ENCODE measurements around the gene EXOC6B. TPM values are rescaled to one million over a fixed set of nuclear protein-coding genes. Genes with fewer than 3 reads are reported as not detected.
A peak's percentile ranks its signal among the peaks of the same experiment; 100 is the strongest.

EXOC6B gene
- total RNA-seq, 4 donors from 2014 or later = 14.6 to 49.6 (median 19.3) TPM

DNA sequence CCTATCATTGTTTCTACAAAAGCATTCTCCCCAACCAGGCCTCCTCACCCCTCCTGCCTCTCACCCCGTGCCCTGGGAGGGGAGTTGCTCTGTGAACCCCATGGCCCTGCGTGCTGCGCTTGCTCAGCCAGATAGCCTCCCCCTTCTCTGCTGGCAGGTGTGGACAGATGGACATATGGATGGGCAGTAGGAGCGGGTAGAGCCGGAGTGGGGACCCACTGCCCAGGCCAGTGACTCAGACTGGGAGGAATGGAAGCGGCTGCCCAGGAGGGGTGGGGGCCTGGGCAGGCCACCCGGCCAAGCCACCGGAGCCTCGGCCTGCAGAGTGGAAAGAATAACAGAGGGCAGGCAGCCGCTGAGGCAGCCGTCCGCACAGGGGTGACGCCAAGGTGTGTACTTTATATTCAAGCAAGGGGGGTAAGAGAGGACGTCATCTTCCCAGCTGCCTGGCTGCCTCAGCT lies 686.9 kb downstream of the EXOC6B start:
- H3K36me3 ChIP-seq = no peaks in the 10 kb centered on the region
- H3K27me3 ChIP-seq = no peaks in the 10 kb centered on the region
- ATAC-seq (no peak), DNase-seq (peak in 1 of 2 donors; percentile 12)
- no peak overlapping the region for H3K27ac ChIP-seq
- intact Hi-C loops (cut with DNase I; ENCODE audit: low total_unique reads) = no loop called here
- no peaks in the 10 kb centered on the region for H3K9me3 ChIP-seq
- H3K4me1 ChIP-seq = peaks cover 11 to 33% of the 10 kb centered on the region in 2 donors
- in situ Hi-C loops (cut with MboI; ENCODE audit: low sequenced_read_pairs in 4 of 4) = loop anchor here in 1 of 4 donors (10.0 kb wide), 1 partner anchor 204 kb away; no protein-coding TSS in a partner anchor
- no peak for TF ChIP-seq POLR2A (IDR thresholded peaks at IDR 0.05)
- TF ChIP-seq, protein P1, sequence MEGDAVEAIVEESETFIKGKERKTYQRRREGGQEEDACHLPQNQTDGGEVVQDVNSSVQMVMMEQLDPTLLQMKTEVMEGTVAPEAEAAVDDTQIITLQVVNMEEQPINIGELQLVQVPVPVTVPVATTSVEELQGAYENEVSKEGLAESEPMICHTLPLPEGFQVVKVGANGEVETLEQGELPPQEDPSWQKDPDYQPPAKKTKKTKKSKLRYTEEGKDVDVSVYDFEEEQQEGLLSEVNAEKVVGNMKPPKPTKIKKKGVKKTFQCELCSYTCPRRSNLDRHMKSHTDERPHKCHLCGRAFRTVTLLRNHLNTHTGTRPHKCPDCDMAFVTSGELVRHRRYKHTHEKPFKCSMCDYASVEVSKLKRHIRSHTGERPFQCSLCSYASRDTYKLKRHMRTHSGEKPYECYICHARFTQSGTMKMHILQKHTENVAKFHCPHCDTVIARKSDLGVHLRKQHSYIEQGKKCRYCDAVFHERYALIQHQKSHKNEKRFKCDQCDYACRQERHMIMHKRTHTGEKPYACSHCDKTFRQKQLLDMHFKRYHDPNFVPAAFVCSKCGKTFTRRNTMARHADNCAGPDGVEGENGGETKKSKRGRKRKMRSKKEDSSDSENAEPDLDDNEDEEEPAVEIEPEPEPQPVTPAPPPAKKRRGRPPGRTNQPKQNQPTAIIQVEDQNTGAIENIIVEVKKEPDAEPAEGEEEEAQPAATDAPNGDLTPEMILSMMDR (IDR thresholded peaks at IDR 0.05 in 4 of 5, conservative IDR thresholded peaks at IDR 0.05 in 1 of 5) = no peak
- H3K4me3 ChIP-seq = no peak overlapping the region

DNA sequence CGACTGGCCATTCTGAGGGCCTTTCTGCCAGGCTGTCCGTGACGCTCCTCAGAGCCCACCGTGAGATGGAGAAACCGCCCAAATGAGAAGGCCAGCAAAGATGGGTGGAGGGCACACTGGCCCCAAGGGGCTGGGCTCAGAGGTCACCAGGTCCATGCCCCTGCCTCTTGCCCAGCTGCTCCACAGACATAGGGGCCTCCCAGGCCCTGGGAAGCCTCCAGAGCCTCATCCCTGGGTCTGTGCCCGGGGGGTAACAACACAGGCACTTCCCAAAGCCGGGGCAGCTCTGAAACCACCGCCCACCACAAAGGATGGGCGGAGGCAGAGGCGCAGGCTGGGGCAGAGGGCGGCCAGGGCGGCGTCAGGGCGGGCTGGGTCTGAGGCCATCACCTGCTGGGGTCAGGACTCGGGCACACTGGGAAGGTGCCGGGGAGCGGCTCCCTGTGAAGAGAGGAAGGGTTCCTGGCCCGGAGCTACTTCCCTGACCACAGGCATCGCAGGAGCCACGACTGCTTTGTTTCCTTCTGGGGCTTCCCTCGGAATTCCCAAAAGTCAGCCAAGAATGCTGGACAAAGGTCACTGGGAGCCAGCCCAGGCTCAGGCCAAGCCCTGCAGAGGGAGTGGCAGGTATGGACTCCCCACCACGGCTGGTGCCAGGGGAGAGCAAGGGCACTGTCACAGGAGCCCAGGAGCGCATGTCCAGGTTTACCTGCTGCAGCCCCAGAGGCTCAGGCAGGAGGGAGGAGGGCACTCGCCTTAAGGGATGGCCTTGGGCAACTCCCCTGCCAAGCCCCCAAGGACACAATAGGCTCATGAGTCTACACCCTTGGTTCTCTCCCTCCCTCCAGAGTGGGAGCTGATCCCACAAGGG lies 687.6 kb downstream of the EXOC6B start:
- DNase-seq (peak in 1 of 2 donors; percentile 16), ATAC-seq (no peak)
- H3K36me3 ChIP-seq = no peaks in the 10 kb centered on the region
- no peak overlapping the region for H3K4me3 ChIP-seq
- H3K4me1 ChIP-seq = peaks cover 6 to 26% of the 10 kb centered on the region in 2 donors
- TF ChIP-seq, protein P1 (IDR thresholded peaks at IDR 0.05 in 4 of 5, conservative IDR thresholded peaks at IDR 0.05 in 1 of 5) = no peak
- TF ChIP-seq POLR2A (IDR thresholded peaks at IDR 0.05) = no peak
- in situ Hi-C loops (cut with MboI; ENCODE audit: low sequenced_read_pairs in 4 of 4) (loop anchor here in 1 of 4 donors (10.0 kb wide), 1 partner anchor 203 kb away; no protein-coding TSS in a partner anchor), intact Hi-C loops (cut with DNase I; ENCODE audit: low total_unique reads) (no loop called here)
- no peaks in the 10 kb centered on the region for H3K27me3 ChIP-seq
- H3K9me3 ChIP-seq = no peaks in the 10 kb centered on the region
- no peak overlapping the region for H3K27ac ChIP-seq

DNA sequence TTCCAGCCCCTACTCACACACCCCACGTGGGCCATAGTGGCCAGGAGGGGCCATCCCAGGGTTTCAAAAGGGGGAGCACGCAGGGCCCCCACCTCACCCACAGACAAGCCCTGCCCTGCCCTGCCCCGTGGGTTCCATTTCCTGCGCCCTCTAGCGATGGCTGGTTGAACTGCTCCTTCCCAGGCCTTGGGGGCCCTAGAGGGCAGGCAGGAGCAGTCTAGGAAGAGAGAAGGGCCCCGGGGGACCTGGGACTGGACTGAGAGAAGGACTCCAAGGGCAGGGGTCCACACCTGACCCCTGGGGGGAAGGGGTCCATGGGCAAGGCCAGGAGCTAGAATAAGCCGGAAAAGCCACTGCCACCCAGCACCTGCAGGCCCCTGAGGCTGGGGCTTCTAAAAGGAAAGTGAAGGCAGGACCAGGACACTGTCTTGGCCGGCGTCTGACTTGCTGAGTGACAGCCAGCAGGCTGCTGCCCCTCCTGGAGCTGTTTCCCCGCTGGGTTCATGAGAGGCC lies 688.3 kb downstream of the EXOC6B start:
- Histone ChIP-seq H3K27me3 (no peaks in the 10 kb centered on the region), H3K4me1 (peaks cover 3 to 19% of the 10 kb centered on the region in 2 donors), H3K9me3 (no peaks in the 10 kb centered on the region), H3K36me3 (no peaks in the 10 kb centered on the region), H3K27ac (no peak overlapping the region), H3K4me3 (peak overlapping the region in 1 of 4 donors; percentile 11)
- in situ Hi-C loops (cut with MboI; ENCODE audit: low sequenced_read_pairs in 4 of 4) = loop anchor here in 1 of 4 donors (10.0 kb wide), 1 partner anchor 203 kb away; no protein-coding TSS in a partner anchor
- ATAC-seq = peak; percentile 53 to 86
- no peak for TF ChIP-seq POLR2A (IDR thresholded peaks at IDR 0.05)
- TF ChIP-seq, protein P1 (IDR thresholded peaks at IDR 0.05 in 4 of 5, conservative IDR thresholded peaks at IDR 0.05 in 1 of 5) = peak; percentile 66 to 95 (median 80)
- DNase-seq = peak in 1 of 2 donors; percentile 39
- intact Hi-C loops (cut with DNase I; ENCODE audit: low total_unique reads) = loop anchor here (1.0 kb wide), 1 partner anchor 12 kb away; no protein-coding TSS in a partner anchor

DNA sequence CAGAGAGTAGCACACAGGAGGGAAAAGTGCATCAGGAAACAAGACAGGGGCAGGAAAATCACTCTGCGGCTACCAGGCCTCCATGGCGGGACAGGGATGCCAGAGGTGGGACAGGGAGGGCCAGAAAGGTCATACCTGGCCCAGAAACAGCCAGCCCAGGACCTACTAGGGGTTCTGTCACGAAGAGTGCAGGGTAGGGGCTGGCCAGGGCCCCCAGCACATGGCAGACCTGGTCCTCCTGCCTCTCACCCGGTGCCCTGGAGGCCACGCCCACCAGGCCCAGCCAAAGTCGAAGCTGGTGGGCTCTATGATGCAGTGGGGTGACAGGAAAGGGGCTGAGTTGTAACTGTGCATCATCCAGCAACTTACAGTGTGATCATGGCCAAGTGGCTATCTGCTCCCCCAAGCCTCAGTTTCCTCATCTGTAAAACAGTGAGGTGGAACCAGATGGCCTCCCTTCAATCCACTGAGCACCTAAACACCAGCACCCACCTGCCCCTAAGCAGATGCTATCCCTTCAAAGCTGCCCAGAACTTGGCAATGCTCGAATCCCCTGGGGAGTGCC lies 688.8 kb downstream of the EXOC6B start:
- intact Hi-C loops (cut with DNase I; ENCODE audit: low total_unique reads) = loop anchor here (1.0 kb wide), 1 partner anchor 12 kb away; no protein-coding TSS in a partner anchor
- Histone ChIP-seq H3K4me3 (no peak overlapping the region), H3K9me3 (no peaks in the 10 kb centered on the region), H3K27ac (no peak overlapping the region), H3K27me3 (no peaks in the 10 kb centered on the region), H3K4me1 (peaks cover 0 to 14% of the 10 kb centered on the region in 2 donors), H3K36me3 (no peaks in the 10 kb centered on the region)
- ATAC-seq = peak in 1 of 2 donors; percentile 12
- TF ChIP-seq, protein P1 (IDR thresholded peaks at IDR 0.05 in 4 of 5, conservative IDR thresholded peaks at IDR 0.05 in 1 of 5) = no peak
- no peak for TF ChIP-seq POLR2A (IDR thresholded peaks at IDR 0.05)
- no peak for DNase-seq
- in situ Hi-C loops (cut with MboI; ENCODE audit: low sequenced_read_pairs in 4 of 4) = loop anchor here in 1 of 4 donors (10.0 kb wide), 1 partner anchor 202 kb away; no protein-coding TSS in a partner anchor

Data from gastrocnemius medialis (tissue), 4 donors.